Activated T-cell treated with anti-CD3 and anti-CD28 coated beads for 1 hour (primary cell): ENCODE data around the gene PXDC1.
"Not testable (repeated sequence)": the region's sequence is repeated elsewhere in the genome, so short reads cannot be mapped to it uniquely, and the experiment has no call there.

Experiments
- DNase-seq: peaks from one replicate; pipeline ENCODE4 v3.0.0-alpha.2; 2020; ENCODE audit warnings: low read depth

Gene PXDC1

GRCh38 chr6:3708540-3708939 is 43.0 kb downstream of the PXDC1 start:
- no peak for DNase-seq

DNA sequence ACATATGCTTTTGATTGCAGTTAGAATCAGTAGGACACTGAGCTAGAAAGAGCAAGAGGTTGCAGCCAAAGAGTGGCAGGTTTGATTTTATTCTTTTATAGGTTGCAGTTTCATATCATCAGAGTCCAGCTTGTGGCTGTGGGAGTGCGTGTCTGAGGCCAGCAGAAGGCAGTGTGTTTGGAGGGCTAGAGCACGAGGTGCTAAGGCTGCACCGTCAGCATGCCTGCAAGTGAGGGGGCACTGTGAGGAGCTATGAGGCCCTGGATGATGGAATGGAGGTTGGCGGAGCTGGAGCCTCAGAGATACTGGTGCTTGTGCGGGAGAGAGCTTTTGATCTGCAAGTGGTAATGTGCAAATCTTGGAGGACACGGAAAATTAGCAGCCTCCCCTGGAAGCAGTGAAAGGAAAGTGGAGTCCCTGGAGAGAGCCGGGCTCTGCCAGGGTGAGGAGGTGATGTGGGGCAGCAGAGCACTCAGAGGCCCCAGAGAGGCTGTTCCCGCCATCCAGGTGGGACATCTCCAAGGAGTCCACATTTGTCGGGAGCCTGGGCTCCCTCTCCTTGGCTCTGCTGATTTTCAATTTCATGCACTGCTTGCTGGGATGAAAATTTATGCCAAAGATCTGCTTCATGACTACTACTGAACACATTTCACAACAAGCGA is 43.6 kb downstream of the PXDC1 start:
- no peak for DNase-seq

DNA sequence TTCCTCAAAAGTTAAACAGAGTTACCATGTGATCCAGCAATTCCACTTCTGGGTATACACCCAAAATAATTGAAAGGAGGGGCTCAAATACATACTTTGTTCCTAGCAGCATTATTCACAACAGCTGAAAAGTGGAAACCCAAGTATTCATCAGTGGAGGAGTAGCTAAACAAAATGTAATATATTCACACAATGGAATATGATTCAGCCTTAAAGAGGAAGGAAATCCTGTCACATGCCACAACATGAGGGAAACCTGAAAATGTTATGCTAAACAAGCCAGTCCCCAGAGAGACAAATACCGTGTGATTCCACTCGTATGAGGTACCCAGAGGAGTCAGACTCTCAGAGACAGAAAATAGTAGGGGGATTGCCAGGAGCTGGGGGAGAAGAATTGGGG is 44.5 kb downstream of the PXDC1 start:
- no peak for DNase-seq

DNA sequence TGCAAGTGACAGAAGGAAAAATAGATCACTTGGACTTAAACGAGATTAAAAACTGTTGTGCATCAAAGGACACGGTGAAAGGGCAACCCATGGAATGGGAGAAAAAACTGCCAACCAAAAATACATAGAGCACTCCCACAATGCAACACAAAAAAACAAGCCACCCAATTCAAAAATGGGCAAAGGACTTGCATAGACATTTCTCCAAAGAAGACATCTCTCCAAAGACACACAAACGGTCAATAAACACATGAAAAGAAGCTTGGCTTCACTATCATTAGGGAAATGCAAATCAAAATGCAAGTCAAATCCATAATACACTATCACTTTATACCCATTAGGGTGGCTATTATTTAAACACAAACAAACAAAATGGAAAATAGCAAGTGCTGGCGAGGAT is 45.0 kb downstream of the PXDC1 start:
- no peak for DNase-seq

DNA sequence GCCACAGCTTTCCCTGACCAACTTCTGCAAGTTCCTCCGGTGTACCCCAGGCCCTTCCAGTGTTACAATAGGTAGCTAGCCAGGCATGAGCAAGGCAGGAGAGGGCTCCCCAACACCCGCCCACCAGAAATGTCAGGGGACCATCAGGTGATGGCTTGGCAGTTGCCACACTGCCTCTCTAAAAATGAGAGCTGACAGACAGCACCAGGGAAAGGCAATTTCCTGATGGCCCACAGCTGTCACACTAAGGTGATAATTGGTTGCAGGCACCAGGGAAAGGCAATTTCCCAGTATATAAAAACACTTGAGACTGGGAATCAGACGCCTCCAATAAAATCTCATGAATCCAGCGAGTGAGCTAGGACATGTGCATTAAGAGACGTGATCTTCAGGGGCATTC is 49.9 kb downstream of the PXDC1 start:
- DNase-seq = no peak

DNA sequence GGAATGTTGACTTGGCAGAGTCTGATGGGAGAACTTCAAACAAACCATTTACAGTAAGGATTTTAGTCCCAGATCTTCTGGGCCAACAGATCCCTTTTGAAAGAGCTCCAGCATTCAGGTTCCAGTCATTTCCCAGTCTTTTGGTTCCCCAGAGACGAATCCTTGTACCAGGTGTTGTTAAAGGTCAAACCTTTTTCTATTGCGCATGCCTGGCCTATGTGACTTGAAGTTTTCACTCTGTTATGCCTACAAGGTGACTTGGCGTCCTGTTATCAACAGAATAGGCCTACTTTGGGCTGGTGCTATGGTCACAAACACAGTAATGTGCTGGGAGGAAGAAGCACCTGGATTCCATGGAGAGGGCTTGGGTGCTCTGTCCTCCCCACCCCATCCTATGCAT is 52.3 kb downstream of the PXDC1 start:
- DNase-seq = no peak

GRCh38 chr6:3698021-3698420 is 53.5 kb downstream of the PXDC1 start:
- DNase-seq = no peak

DNA sequence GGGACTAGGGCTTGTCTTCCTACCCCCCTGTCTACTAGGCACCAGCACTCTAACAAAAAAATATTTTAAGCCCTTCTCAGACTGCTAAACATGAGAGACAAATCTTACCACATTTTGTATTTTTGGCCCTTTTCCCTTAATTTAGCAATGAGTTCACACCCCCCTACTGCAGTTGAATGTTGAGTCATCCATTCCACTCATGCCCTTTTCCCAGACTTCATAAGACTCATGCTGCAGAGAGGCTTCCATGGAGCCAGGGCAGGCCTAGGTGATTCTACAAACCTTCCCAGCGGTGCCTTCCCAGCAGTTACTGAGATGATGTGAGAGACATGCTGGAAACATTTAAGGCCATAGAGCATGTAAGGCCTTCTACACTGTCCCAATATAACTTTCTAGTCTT is 53.9 kb downstream of the PXDC1 start:
- DNase-seq = no peak

GRCh38 chr6:3696525-3697088 is 54.9 kb downstream of the PXDC1 start:
- DNase-seq = no peak

DNA sequence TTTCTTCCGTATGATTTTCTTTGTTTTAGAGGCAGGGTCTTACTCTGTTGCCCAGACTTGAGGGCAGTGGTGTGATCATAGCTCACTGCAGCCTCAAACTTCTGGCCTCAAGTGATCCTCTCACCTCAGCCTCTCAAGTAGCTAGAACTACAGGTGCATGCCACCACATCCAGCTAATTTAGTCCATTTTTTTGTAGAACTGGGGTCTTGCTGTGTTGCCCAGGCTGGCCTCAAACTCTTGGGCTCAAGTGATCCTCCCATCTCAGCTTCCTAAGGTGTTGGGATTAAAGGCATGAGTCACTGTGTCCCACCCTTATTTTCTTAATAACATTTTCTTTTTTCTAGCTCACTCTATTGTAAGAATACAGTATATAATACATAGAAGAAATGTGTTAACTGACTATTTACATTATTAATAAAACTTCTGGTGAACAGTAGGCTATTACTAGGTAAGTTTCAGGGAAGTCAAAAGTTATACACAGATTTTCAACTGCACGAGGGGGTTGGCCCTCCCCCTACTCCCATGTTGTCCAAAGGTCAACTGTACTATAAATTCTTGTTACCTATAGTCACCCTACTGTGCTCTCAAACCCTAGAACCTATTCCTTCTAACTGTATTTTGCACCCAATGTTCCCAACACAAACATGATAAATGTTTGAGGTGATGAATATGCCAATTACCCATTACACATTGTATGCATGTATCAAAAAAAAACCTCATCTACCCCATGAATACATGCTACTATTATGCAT is 56.3 kb downstream of the PXDC1 start:
- no peak for DNase-seq

GRCh38 chr6:3693831-3694230 is 57.7 kb downstream of the PXDC1 start:
- no peak for DNase-seq

DNA sequence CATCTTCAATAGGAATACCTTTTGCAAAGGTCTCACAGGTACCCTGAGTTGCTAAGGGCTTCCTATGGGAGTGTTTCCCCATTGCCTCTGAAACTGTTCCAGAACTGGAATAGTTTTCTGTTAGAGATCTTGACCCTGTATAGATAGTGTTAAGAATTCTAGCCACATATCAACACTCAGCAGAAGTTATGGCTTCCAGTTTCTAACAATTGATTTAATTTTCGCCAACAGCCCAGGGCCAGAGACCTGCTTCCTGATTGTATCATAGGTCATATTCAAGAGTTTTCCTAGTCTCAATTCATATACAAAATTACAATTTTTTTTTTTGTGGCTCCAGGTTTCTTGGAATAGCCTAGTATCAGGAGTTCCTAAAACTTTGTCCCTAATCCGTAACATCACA is 61.0 kb downstream of the PXDC1 start:
- DNase-seq = no peak

- DNase-seq = no peak
Observed at GRCh38 chr6:3687847-3688246, 63.7 kb downstream of the PXDC1 start.

- no peak for DNase-seq
Observed at GRCh38 chr6:3683331-3683730, 68.2 kb downstream of the PXDC1 start.

- DNase-seq = no peak
Observed at GRCh38 chr6:3678946-3679345, 72.6 kb downstream of the PXDC1 start.

GRCh38 chr6:3677751-3678150 is 73.8 kb downstream of the PXDC1 start:
- not testable (repeated sequence) for DNase-seq

GRCh38 chr6:3677351-3677750 is 74.2 kb downstream of the PXDC1 start:
- not testable (repeated sequence) for DNase-seq
